GM19452 (cell line): ENCODE results near the gene LRP1.

Experiments used
- ATAC-seq: cut with Tn5 transposase; IDR thresholded peaks from one replicate; pipeline ENCODE4 v1.9.1; 2021; ENCODE audit not compliant: unreplicated experiment

LRP1 gene

GRCh38 chr12:57243521-57244311 lies 115.4 kb downstream of the LRP1 start:
- no peak for ATAC-seq

GRCh38 chr12:57244312-57244696 lies 116.0 kb downstream of the LRP1 start:
- no peak for ATAC-seq

- no peak for ATAC-seq
Measured at GRCh38 chr12:57247041-57247440, 118.8 kb downstream of the LRP1 start.

GRCh38 chr12:57248934-57249742 lies 120.9 kb downstream of the LRP1 start:
- ATAC-seq: no peak

GRCh38 chr12:57250541-57250940 lies 122.3 kb downstream of the LRP1 start:
- no peak for ATAC-seq

GRCh38 chr12:57250956-57251355 lies 122.7 kb downstream of the LRP1 start, which contains the start of gene STAC3:
Gene STAC3, minus strand, starts transcription at chr12:57251187. Its CDS starts 1,551 bp downstream, at chr12:57249636.
- no peak for ATAC-seq

- no peak for ATAC-seq
Measured at GRCh38 chr12:57254506-57255280, 126.4 kb downstream of the LRP1 start.

- no peak for ATAC-seq
Measured at GRCh38 chr12:57255916-57256315, 127.6 kb downstream of the LRP1 start.

GRCh38 chr12:57258977-57259970 lies 131.0 kb downstream of the LRP1 start:
- ATAC-seq: no peak

GRCh38 chr12:57260366-57260765 lies 132.1 kb downstream of the LRP1 start:
- no peak for ATAC-seq

- no peak for ATAC-seq
Measured at GRCh38 chr12:57261428-57261865, 133.2 kb downstream of the LRP1 start.

GRCh38 chr12:57262126-57262822 lies 134.0 kb downstream of the LRP1 start:
- ATAC-seq: no peak
